ENCODE measurements around the gene TEX38. TPM values are rescaled to one million over a fixed set of nuclear protein-coding genes. Genes with fewer than 3 reads are reported as not detected.

Gene TEX38
- total RNA-seq, 1 experiment from 2014 or later, result 0.17 TPM

GRCh38 chr1:46637444-46638083, 34.1 kb upstream of the TEX38 start:
- Mint-ChIP-seq H3K36me3 (peaks cover 9% of the 10 kb centered on the region; the same call in 1 of the 2 replicates), H3K4me1 (no peaks in the 10 kb centered on the region), H3K9me3 (no peaks in the 10 kb centered on the region), H3K27ac (no peak overlapping the region), H3K4me3 (no peak overlapping the region), H3K27me3 (ENCODE audit: low read depth) (no peaks in the 10 kb centered on the region; the same call in 1 of the 2 replicates)
- no peak for DNase-seq (ENCODE audit: low spot score)
- ATAC-seq, result no peak
- POLR2A ChIA-PET, result no interaction called here
- TF ChIP-seq E2F1 (CRISPR knock-in tag; IDR thresholded peaks at IDR 0.05) (no peak), ELF4 (CRISPR knock-in tag; IDR thresholded peaks at IDR 0.05; ENCODE audit: low read depth) (no peak), ATF1 (CRISPR knock-in tag; IDR thresholded peaks at IDR 0.05) (no peak), ZNF512 (CRISPR knock-in tag; IDR thresholded peaks at IDR 0.05; ENCODE audit: borderline replicate concordance) (no peak)
- CTCF ChIA-PET, result no interaction called here

GRCh38 chr1:46638921-46639320, 32.7 kb upstream of the TEX38 start:
- Mint-ChIP-seq H3K4me1 (no peaks in the 10 kb centered on the region), H3K4me3 (no peak overlapping the region), H3K27me3 (ENCODE audit: low read depth) (no peaks in the 10 kb centered on the region; the same call in 1 of the 2 replicates), H3K9me3 (no peaks in the 10 kb centered on the region), H3K36me3 (peaks cover 9% of the 10 kb centered on the region; the same call in 1 of the 2 replicates), H3K27ac (no peak overlapping the region)
- TF ChIP-seq ZBTB21 (CRISPR knock-in tag; IDR thresholded peaks at IDR 0.05; ENCODE audit: borderline replicate concordance) (no peak), E2F4 (CRISPR knock-in tag; IDR thresholded peaks at IDR 0.05; ENCODE audit: borderline replicate concordance, low read depth) (no peak), SMAD3 (CRISPR knock-in tag; IDR thresholded peaks at IDR 0.05; ENCODE audit: borderline replicate concordance) (no peak), ZNF532 (CRISPR knock-in tag; IDR thresholded peaks at IDR 0.05; ENCODE audit: borderline replicate concordance) (no peak), CREM (CRISPR knock-in tag; IDR thresholded peaks at IDR 0.05) (no peak), E2F1 (CRISPR knock-in tag; IDR thresholded peaks at IDR 0.05) (no peak), PRRX2 (CRISPR knock-in tag; IDR thresholded peaks at IDR 0.05) (no peak), NFE2L1 (CRISPR knock-in tag; IDR thresholded peaks at IDR 0.05) (no peak), ZNF219 (CRISPR knock-in tag; IDR thresholded peaks at IDR 0.05; ENCODE audit: borderline replicate concordance) (no peak), PREB (CRISPR knock-in tag; IDR thresholded peaks at IDR 0.05; ENCODE audit: borderline replicate concordance) (no peak), ZNF263 (CRISPR knock-in tag; IDR thresholded peaks at IDR 0.05; ENCODE audit: low read depth) (no peak), MYBL2 (CRISPR knock-in tag; IDR thresholded peaks at IDR 0.05) (no peak), STAT6 (CRISPR knock-in tag; conservative IDR thresholded peaks at IDR 0.05; ENCODE audit: low read depth) (no peak), ZSCAN18 (CRISPR knock-in tag; IDR thresholded peaks at IDR 0.05) (no peak), SMAD4 (CRISPR knock-in tag; IDR thresholded peaks at IDR 0.05) (no peak)
- ATAC-seq (no peak), DNase-seq (ENCODE audit: low spot score) (no peak)
- ChIA-PET CTCF (no interaction called here), POLR2A (no interaction called here)

All from WTC11 (cell line).